Omental fat pad (tissue), 4 donors: ENCODE measurements around the gene NKX6-2. TPM values are rescaled to one million over a fixed set of nuclear protein-coding genes. Genes with fewer than 3 reads are reported as not detected.

Experiments used
- ATAC-seq: fragments of 150-250 bp; one replicate; pipeline ENCODE4 v1.9.1; 2016; ENCODE audit warnings: mild to moderate bottlenecking, moderate library complexity; ENCODE audit not compliant: low FRiP score
- DNase-seq: peaks from one replicate; pipeline ENCODE4 v3.0.0-alpha.2; 2019; ENCODE audit warnings: low spot score
- total RNA-seq, 4 donors: library from RNA; depleted of rRNA; stranded (reverse); fragments of >200 nt; gene quantifications; one replicate each; pipeline ENCODE4 v1.1.0, GENCODE V29; 2016
- TF ChIP-seq, protein P1 (sequence below), 3 donors: fragments of 450-650 bp; IDR thresholded peaks; one replicate each; pipeline ENCODE4 v1.5.1; 2016 to 2017; ENCODE audit warnings: antibody characterized with exemption in 3 of 3, mild to moderate bottlenecking in 3 of 3, moderate library complexity in 2 of 3

NKX6-2 gene
- total RNA-seq, 4 donors from 2014 or later = not detected

GRCh38 chr10:132789659-132790148, 3.8 kb upstream of the NKX6-2 start:
- ATAC-seq = no peak
- no peak for DNase-seq
- TF ChIP-seq, protein P1, sequence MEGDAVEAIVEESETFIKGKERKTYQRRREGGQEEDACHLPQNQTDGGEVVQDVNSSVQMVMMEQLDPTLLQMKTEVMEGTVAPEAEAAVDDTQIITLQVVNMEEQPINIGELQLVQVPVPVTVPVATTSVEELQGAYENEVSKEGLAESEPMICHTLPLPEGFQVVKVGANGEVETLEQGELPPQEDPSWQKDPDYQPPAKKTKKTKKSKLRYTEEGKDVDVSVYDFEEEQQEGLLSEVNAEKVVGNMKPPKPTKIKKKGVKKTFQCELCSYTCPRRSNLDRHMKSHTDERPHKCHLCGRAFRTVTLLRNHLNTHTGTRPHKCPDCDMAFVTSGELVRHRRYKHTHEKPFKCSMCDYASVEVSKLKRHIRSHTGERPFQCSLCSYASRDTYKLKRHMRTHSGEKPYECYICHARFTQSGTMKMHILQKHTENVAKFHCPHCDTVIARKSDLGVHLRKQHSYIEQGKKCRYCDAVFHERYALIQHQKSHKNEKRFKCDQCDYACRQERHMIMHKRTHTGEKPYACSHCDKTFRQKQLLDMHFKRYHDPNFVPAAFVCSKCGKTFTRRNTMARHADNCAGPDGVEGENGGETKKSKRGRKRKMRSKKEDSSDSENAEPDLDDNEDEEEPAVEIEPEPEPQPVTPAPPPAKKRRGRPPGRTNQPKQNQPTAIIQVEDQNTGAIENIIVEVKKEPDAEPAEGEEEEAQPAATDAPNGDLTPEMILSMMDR (IDR thresholded peaks at IDR 0.05) = no peak

DNA sequence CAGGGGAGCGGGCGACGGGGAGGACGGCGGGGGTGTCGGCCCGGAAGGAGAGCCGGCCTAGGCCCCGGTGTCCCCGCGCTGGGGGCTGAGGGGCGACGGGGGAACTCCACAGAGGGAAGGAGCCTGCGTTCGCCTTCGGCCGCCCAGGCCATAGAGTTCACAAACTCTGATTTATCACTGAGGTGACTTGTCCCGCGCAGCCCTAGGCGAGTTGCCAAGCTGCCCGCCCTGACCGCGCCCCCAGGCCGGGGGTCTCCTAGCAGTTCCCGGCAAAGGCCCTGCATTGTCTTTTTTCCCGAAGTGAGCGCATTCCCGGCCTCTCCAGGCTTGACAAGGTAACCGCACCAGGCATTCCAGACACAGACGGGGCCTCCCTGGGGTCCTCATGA, 2.9 kb upstream of the NKX6-2 start:
- DNase-seq = no peak
- TF ChIP-seq, protein P1 (IDR thresholded peaks at IDR 0.05) = no peak
- no peak for ATAC-seq

GRCh38 chr10:132788180-132788830, 2.4 kb upstream of the NKX6-2 start:
- DNase-seq = no peak
- TF ChIP-seq, protein P1 (IDR thresholded peaks at IDR 0.05) = no peak
- no peak for ATAC-seq

DNA sequence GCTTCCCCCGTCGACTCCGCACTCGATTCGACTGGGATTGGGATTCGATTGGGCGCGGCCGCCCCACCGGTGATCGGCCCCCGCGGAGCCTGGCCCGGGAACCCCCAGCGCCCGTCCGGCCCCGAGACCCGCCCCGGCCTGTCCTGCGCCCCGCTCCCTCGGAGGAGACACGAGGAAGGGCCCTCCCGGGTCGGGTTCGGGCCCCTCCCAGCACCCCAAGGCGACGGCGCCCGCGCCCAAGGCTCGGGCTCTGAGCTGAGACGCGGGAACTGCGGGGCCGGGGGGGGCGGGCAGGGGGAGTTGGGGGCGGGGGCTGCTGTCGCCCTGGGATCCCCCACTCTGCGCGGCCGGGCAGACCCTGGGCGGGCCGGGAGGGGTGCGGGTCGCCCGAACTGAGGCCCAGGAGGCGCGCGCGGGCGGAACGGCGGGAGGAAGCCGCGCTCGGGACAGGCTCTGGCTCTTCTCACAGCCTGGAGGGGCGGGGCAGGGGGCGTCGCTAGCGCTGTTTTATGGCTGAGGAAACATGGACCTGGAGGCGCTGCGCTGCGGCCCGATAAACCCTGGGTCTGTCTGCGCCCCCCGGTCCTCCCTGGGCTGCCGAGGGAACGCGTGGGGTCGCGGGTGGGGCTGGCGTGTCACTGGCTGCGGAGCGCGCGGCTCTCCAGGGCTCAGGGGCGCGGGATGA, 1.7 kb upstream of the NKX6-2 start:
- TF ChIP-seq, protein P1 (IDR thresholded peaks at IDR 0.05) = no peak
- ATAC-seq = no peak
- no peak for DNase-seq

DNA sequence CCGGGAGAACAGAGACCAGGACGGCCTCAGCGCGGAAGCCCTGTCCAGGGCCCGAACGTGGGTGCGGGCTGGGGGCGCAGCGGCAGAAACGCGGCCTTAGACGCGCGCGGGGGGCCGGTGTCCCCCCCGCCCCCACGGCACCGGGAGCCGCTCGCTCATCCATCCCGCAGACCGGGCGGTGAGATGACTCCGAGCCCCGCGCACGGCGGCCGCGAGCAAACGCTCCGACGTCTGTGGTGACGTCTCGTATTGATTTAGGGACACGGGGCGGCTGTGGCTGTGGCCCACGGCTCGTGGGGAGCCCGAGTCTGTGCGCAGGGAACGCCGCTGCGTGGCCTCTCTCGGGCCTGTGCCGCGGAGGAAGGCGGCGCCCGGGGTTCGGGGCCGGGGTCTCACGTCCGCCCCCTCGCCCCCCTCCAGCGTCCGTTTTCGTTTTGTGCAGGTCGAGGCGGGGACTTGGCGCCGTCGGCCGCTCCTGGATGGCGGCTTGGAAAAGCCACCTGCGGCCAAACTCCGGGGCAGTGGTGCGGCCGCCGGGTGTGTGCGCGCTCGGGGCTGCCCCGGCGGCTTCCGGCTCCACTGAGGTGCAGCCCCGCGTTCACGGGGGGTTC, 1.0 kb upstream of the NKX6-2 start:
- TF ChIP-seq, protein P1 (IDR thresholded peaks at IDR 0.05) = no peak
- no peak for ATAC-seq
- no peak for DNase-seq

DNA sequence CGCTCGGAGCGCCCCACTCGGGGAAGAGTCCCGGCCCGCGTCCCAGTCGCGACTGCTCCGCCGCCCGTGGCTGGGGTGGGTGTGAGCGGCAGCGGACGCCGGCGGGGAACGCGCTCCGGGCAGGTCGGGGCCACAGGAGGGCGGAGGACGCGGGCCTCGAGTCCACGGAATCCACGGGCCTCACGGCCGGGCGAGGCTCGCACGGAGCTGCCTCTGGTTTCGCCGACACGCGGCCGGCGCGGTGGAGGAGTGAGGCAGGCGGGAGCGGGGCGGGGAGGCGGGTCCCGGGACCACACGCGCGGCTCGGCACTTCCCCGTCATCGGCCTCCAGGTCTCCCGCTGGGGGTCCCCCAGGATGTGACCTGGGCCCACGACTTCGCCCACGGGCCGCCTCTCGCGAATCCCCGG, 533 bp upstream of the NKX6-2 start:
- no peak for DNase-seq
- TF ChIP-seq, protein P1 (IDR thresholded peaks at IDR 0.05) = no peak

More for the DNA sequence above, 533 bp upstream of the NKX6-2 start:
- ATAC-seq = no peak
